IMR-90 (cell line): ENCODE data around the gene ANTXR1. TPM values are rescaled to one million over a fixed set of nuclear protein-coding genes. Genes with fewer than 3 reads are reported as not detected.

Source experiments
- ATAC-seq: fragments of 200-7000 bp; cut with Tn5 transposase; 2 replicates; pipeline ENCODE4 v1.9.1; 2020; ENCODE audit warnings: low read depth, mild to moderate bottlenecking, moderate library complexity
- BruUV-seq: library from RNA; stranded (reverse); fragments of 400-500 nt; replicated peaks from 2 replicates; lab custom pipeline; 2021; lab: Mats Ljungman, UMichigan
- CTCF ChIA-PET: fragments of 300-600 bp; formaldehyde crosslinking; extraction: SDS; loops from one replicate; lab custom pipeline; 2021; ENCODE audit warnings: antibody characterized with exemption; lab: Yijun Ruan, JAX
- POLR2A ChIA-PET: fragments of 300-600 bp; sonication (Branson Sonifier 250); formaldehyde crosslinking; loops from one replicate; lab custom pipeline; 2022; ENCODE audit warnings: antibody characterized with exemption; ENCODE audit not compliant: unreplicated experiment; lab: Charles Lee
- DNase-seq: peaks from one replicate; pipeline ENCODE4 v3.0.0; 2013
- H2AFZ ChIP-seq: replicated peaks from 2 replicates; pipeline ENCODE3; 2013; ENCODE audit warnings: low read length, mild to moderate bottlenecking; ENCODE audit not compliant: poor library complexity
- H2AK5ac ChIP-seq: 2 replicates; pipeline ENCODE4 v1.6.1; 2013; ENCODE audit warnings: low read depth, low read length, inconsistent platforms
- H2AK9ac ChIP-seq: replicated peaks from 2 replicates; pipeline ENCODE3; 2013; ENCODE audit warnings: mild to moderate bottlenecking, low read depth, low read length, moderate library complexity; ENCODE audit not compliant: poor library complexity
- H2BK120ac ChIP-seq: 2 replicates; pipeline ENCODE4 v1.6.1; 2013; ENCODE audit warnings: low read depth, low read length, inconsistent platforms
- H2BK15ac ChIP-seq: 3 replicates; pipeline ENCODE4 v1.6.1; 2013; ENCODE audit warnings: low read depth, low read length, inconsistent platforms
- H2BK20ac ChIP-seq: 2 replicates; pipeline ENCODE4 v1.6.1; 2013; ENCODE audit warnings: low read depth, mild to moderate bottlenecking, inconsistent platforms, low read length, moderate library complexity
- H2BK5ac ChIP-seq: 2 replicates; pipeline ENCODE4 v1.6.1; 2013; ENCODE audit warnings: mild to moderate bottlenecking, low read depth, low read length, inconsistent platforms; ENCODE audit not compliant: poor library complexity, severe bottlenecking
- H3K14ac ChIP-seq: replicated peaks from 2 replicates; pipeline ENCODE4 v1.6.1; 2013; ENCODE audit warnings: low read depth, low read length, inconsistent platforms
- H3K18ac ChIP-seq: 2 replicates; pipeline ENCODE4 v1.6.1; 2013; ENCODE audit warnings: low read depth, low read length, control low read depth
- H3K23ac ChIP-seq: 2 replicates; pipeline ENCODE4 v1.6.1; 2013; ENCODE audit warnings: low read depth, low read length, inconsistent platforms
- H3K27ac ChIP-seq: 2 replicates; pipeline ENCODE4 v1.5.1; 2013; ENCODE audit warnings: mild to moderate bottlenecking, control low read depth, low read length; ENCODE audit not compliant: insufficient read depth
- H3K27me3 ChIP-seq: 2 replicates; pipeline ENCODE4 v1.6.1; 2013; ENCODE audit warnings: low read length; ENCODE audit not compliant: control insufficient read depth, insufficient read depth
- H3K36me3 ChIP-seq: 2 replicates; pipeline ENCODE4 v1.6.1; 2013; ENCODE audit warnings: low read length, mixed read lengths; ENCODE audit not compliant: control insufficient read depth, insufficient read depth
- H3K4ac ChIP-seq: 2 replicates; pipeline ENCODE4 v1.6.1; 2013; ENCODE audit warnings: low read depth, low read length, inconsistent platforms
- H3K4me1 ChIP-seq: 2 replicates; pipeline ENCODE4 v1.6.1; 2013; ENCODE audit warnings: low read length, mixed read lengths; ENCODE audit not compliant: control insufficient read depth, insufficient read depth
- H3K4me2 ChIP-seq: 2 replicates; pipeline ENCODE4 v1.6.1; 2013; ENCODE audit warnings: low read depth, mild to moderate bottlenecking, control low read depth, low read length, moderate library complexity
- H3K4me3 ChIP-seq: 2 replicates; pipeline ENCODE4 v1.5.1; 2013; ENCODE audit warnings: low read depth, mild to moderate bottlenecking, control low read depth, low read length, moderate library complexity; ENCODE audit not compliant: insufficient read depth
- H3K56ac ChIP-seq: 2 replicates; pipeline ENCODE4 v1.6.1; 2013; ENCODE audit warnings: low read length, inconsistent platforms; ENCODE audit not compliant: insufficient read depth; ENCODE audit errors: extremely low read depth
- H3K79me1 ChIP-seq, 2 experiments: 2 replicates each; pipeline ENCODE4 v1.6.1; 2013; ENCODE audit warnings: low read length in 2 of 2, inconsistent platforms in 1 of 2, low read depth in 1 of 2
- H3K9ac ChIP-seq: 2 replicates; pipeline ENCODE4 v1.6.1; 2013; ENCODE audit warnings: low read depth, low read length, control low read depth
- H3K9me1 ChIP-seq: 2 replicates; pipeline ENCODE4 v1.6.1; 2013; ENCODE audit warnings: low read length, inconsistent platforms; ENCODE audit not compliant: insufficient read depth
- H3K9me3 ChIP-seq: 2 replicates; pipeline ENCODE4 v1.6.1; 2013; ENCODE audit warnings: low read length; ENCODE audit not compliant: control insufficient read depth, insufficient read depth
- H4K20me1 ChIP-seq: 2 replicates; pipeline ENCODE4 v1.6.1; 2013; ENCODE audit warnings: low read length, inconsistent platforms; ENCODE audit not compliant: insufficient read depth
- H4K5ac ChIP-seq: 2 replicates; pipeline ENCODE4 v1.6.1; 2013; ENCODE audit warnings: mild to moderate bottlenecking, low read depth, low read length, control low read depth
- H4K8ac ChIP-seq, 2 experiments: 2 replicates each; pipeline ENCODE4 v1.6.1; 2013; ENCODE audit warnings: low read depth in 2 of 2, low read length in 2 of 2, control low read depth in 1 of 2, inconsistent platforms in 1 of 2
- H4K91ac ChIP-seq: 2 replicates; pipeline ENCODE4 v1.6.1; 2013; ENCODE audit warnings: low read depth, low read length, inconsistent platforms; ENCODE audit not compliant: insufficient read depth
- BHLHE40 ChIP-seq: fragments of 150-350 bp; IDR thresholded peaks from 2 replicates; pipeline ENCODE4 v1.6.1; 2016; ENCODE audit warnings: mild to moderate bottlenecking, low read depth, low read length
- MAFK ChIP-seq: IDR thresholded peaks from 2 replicates; pipeline ENCODE4 v1.6.1; 2012; ENCODE audit warnings: low read depth, low read length, improper control_type of control experiment
- MAZ ChIP-seq: IDR thresholded peaks from 2 replicates; pipeline ENCODE4 v1.6.1; 2012; ENCODE audit warnings: low read depth, mild to moderate bottlenecking, low read length, improper control_type of control experiment, moderate library complexity, borderline replicate concordance
- RCOR1 ChIP-seq: IDR thresholded peaks from 2 replicates; pipeline ENCODE4 v1.6.1; 2012; ENCODE audit warnings: mild to moderate bottlenecking, low read length, improper control_type of control experiment; ENCODE audit not compliant: insufficient replicate concordance
- RFX5 ChIP-seq: IDR thresholded peaks from 2 replicates; pipeline ENCODE4 v1.8.0; 2012; ENCODE audit warnings: low read depth, mild to moderate bottlenecking, low read length, moderate library complexity
- WGBS, 2 experiments: methylation state at CpG; one replicate each; pipeline versions ENCODE4 v1.1.5 to v1.1.7; 2013; ENCODE audit warnings: missing lambda C conversion rate in 2 of 2; ENCODE audit not compliant: insufficient read length in 1 of 2; ENCODE audit errors: extremely low coverage in 2 of 2; 5-methylcytosine and 5-hydroxymethylcytosine counted together
- dilution Hi-C: fragments of 300-500 bp; cut with HindIII; formaldehyde crosslinking; loops from one replicate; pipeline ENCODE4 v1.14.3; 2018; ENCODE audit warnings: low sequenced_read_pairs; ENCODE audit not compliant: unreplicated experiment
- in situ Hi-C: fragments of 300-500 bp; cut with MboI; formaldehyde crosslinking; loops from 3 replicates; pipeline ENCODE4 v1.14.3; 2019; ENCODE audit warnings: low sequenced_read_pairs, inconsistent platforms, mixed read lengths
- intact Hi-C: fragments of 100-400 bp; cut with micrococcal nuclease; formaldehyde crosslinking; loops from 2 replicates; pipeline ENCODE4 v1.10.0; 2022
- polyA plus RNA-seq, 3 experiments: library from polyadenylated mRNA; depleted of rRNA; stranded (reverse); fragments of >200 nt; gene quantifications; 2 replicates each; pipeline ENCODE4 v1.2.3, GENCODE V29; 2012; ENCODE audit warnings: low replicate concordance in 1 of 3
- total RNA-seq: library from RNA; depleted of rRNA; stranded (reverse); fragments of >200 nt; gene quantifications from 2 replicates; pipeline ENCODE4 v1.2.3, GENCODE V29; 2012
- TF ChIP-seq, protein P1 (sequence below): fragments of 150-350 bp; IDR thresholded peaks from 2 replicates; pipeline ENCODE4 v1.6.1; 2017; ENCODE audit warnings: mild to moderate bottlenecking, antibody characterized with exemption, low read length, low read depth

Gene ANTXR1
- total and polyA plus RNA-seq, 2 of the 4 experiments (the other 2 are of a cell fraction), result 27.2 to 36.9 TPM

GRCh38 chr2:69291721-69292120 lies 278.7 kb downstream of the ANTXR1 start:
- no peaks in the 10 kb centered on the region for H3K9me3 ChIP-seq
- dilution Hi-C loops, result no loop called here
- no peaks in the 10 kb centered on the region for H3K79me1 ChIP-seq
- H3K36me3 ChIP-seq, result no peaks in the 10 kb centered on the region
- H3K4ac ChIP-seq, result peak overlapping the region; percentile 24; the same call in 1 of the 2 replicates
- H2AK5ac ChIP-seq, result no peak overlapping the region
- H2BK15ac ChIP-seq, result 0 out of 3 replicates have a peak overlapping the region, but pooled peaks have one; percentile 45
- H3K4me3 ChIP-seq, result no peak overlapping the region
- peak overlapping the region; percentile 49; the same call in 1 of the 2 replicates for H3K27ac ChIP-seq
- H4K5ac ChIP-seq, result peak overlapping the region; percentile 61
- ChIA-PET POLR2A (no interaction called here), CTCF (no interaction called here)
- H3K4me1 ChIP-seq, result peaks cover 10% of the 10 kb centered on the region
- no peak overlapping the region for H3K23ac ChIP-seq
- H4K91ac ChIP-seq, result no peak overlapping the region
- no peaks in the 10 kb centered on the region for H4K20me1 ChIP-seq
- DNase-seq (no peak), ATAC-seq (peak; percentile 15; the same call in 1 of the 2 replicates)
- no peak overlapping the region for H3K9ac ChIP-seq
- H2AK9ac ChIP-seq, result no peak overlapping the region
- H3K18ac ChIP-seq, result peak overlapping the region; percentile 71
- no peaks in the 10 kb centered on the region for H3K27me3 ChIP-seq
- WGBS, 2 experiments, result 93% methylated on average over 3 of the region's 3 CpGs; no CpG with 5 or more reads in 1 of the 2 experiments
- no peak overlapping the region for H3K56ac ChIP-seq
- peak overlapping the region in 1 of 2 experiments; percentile 53; a peak in 1 of 4 replicates for H4K8ac ChIP-seq
- no TSS peak for BruUV-seq
- H3K4me2 ChIP-seq, result no peak overlapping the region
- peak overlapping the region; percentile 39; the same call in 1 of the 2 replicates for H2BK20ac ChIP-seq
- H3K14ac ChIP-seq, result peak overlapping the region; percentile 12
- no peak overlapping the region for H2AFZ ChIP-seq
- H2BK120ac ChIP-seq, result peak overlapping the region; percentile 79; the same call in 1 of the 2 replicates
- no peak for TF ChIP-seq MAZ
- TF ChIP-seq, protein P1, sequence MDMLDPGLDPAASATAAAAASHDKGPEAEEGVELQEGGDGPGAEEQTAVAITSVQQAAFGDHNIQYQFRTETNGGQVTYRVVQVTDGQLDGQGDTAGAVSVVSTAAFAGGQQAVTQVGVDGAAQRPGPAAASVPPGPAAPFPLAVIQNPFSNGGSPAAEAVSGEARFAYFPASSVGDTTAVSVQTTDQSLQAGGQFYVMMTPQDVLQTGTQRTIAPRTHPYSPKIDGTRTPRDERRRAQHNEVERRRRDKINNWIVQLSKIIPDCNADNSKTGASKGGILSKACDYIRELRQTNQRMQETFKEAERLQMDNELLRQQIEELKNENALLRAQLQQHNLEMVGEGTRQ, result no peak
- TF ChIP-seq RFX5, result no peak
- no peak for TF ChIP-seq MAFK
- no peak for TF ChIP-seq BHLHE40
- TF ChIP-seq RCOR1, result no peak
- H3K9me1 ChIP-seq, result peaks cover 13% of the 10 kb centered on the region
- intact Hi-C loops, result no loop called here
- in situ Hi-C loops, result no loop called here
- H2BK5ac ChIP-seq, result no peak overlapping the region
